HG03025 (cell line): ENCODE measurements around the gene PLEKHA6.
"Not testable (repeated sequence)": the region's sequence is repeated elsewhere in the genome, so short reads cannot be mapped to it uniquely, and the experiment has no call there.

Experiments
- ATAC-seq: cut with Tn5 transposase; IDR thresholded peaks from one replicate; pipeline ENCODE4 v1.9.1; 2021; ENCODE audit warnings: mild to moderate bottlenecking, moderate library complexity; ENCODE audit not compliant: unreplicated experiment, low FRiP score

Gene PLEKHA6

GRCh38 chr1:204338997-204339396, 20.7 kb downstream of the PLEKHA6 start:
- ATAC-seq: no peak

- ATAC-seq: no peak
Observed at GRCh38 chr1:204338360-204338759, 21.4 kb downstream of the PLEKHA6 start.

- ATAC-seq: no peak
Observed at GRCh38 chr1:204337583-204337982, 22.1 kb downstream of the PLEKHA6 start.

- ATAC-seq: no peak
Observed at GRCh38 chr1:204337036-204337429, 22.7 kb downstream of the PLEKHA6 start.

- ATAC-seq: no peak
Observed at GRCh38 chr1:204336421-204337035, 23.2 kb downstream of the PLEKHA6 start.

GRCh38 chr1:204335533-204335932, 24.2 kb downstream of the PLEKHA6 start:
- no peak for ATAC-seq

DNA sequence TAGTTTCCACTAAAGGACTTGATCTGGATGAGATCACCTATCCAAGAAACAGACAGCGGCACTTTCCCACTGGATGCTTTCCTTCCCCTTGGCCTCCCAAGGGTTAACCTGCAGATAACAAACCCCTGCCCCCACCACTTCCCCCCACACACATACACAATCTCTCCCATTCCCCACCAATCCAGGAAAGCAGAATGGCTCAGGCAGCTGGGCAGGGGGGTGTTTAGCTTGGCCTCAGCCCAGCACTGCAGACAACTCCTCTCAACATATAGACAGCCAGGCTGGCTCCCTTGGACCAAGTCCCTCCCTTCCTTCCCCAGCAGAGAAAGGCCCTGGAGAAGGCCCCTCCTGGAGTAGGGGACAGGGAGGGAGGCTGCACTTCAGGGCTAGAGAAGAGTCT, 24.6 kb downstream of the PLEKHA6 start:
- no peak for ATAC-seq

DNA sequence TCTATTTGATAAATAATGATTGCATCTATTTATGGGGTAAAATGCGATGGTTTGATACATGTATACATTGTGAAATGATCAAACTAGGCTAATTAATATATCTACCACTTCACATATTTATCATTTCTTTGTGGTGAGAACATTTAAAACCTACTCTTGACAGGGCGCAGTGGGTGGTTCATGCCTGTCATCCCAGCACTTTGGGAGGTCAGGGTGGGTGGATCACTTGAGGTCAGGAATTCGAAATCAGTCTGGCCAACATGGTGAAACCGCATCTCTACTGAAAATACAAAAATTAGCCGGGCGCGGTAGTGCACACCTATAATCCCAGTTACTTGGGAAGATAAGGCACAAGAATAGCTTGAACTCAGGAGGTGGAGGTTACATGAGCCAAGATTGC, 25.3 kb downstream of the PLEKHA6 start:
- ATAC-seq: no peak

DNA sequence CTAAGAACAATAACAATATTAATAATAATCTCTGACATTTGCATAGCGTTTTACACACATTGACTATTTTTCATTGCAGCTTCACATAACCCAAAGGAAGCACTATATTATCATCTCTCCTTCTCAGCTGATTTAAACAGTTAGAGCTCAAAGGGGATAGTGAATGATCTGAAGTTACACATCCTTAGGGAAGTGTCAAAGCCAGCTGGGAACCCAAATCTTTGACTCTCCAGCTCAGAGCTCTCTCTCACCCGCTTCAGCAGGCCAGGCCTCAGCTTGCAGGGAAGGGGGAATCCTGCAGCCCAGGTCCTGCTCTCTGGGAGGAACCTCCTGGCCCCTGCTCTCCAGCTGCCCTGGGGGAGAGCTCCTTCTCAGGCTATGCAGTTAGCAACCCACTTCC, 26.3 kb downstream of the PLEKHA6 start:
- no peak for ATAC-seq

- ATAC-seq: no peak
Observed at GRCh38 chr1:204331847-204332487, 27.8 kb downstream of the PLEKHA6 start.

- no peak for ATAC-seq
Observed at GRCh38 chr1:204331275-204331674, 28.5 kb downstream of the PLEKHA6 start.

- not testable (repeated sequence) for ATAC-seq
Observed at GRCh38 chr1:204327870-204328269, 31.9 kb downstream of the PLEKHA6 start.

DNA sequence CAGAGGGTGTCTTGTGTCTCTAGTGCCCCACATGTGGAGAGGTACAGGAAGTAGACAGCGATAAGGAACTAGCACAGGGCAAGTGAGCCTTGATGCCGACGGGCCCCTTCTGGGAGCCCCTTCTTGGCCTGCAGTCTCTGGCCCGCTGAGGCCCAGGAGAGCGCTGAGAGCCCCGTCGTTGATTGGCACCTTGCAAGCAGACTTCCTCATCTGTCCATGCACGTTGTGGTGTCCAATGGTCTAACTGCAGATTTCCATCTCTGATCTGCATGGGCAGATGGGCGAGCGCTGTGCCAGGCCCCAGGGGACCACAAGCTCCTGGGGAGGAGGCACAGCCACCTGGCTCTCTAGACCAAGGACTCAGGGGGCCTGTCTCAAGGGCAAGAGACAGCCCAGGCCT, 32.4 kb downstream of the PLEKHA6 start:
- no peak for ATAC-seq

DNA sequence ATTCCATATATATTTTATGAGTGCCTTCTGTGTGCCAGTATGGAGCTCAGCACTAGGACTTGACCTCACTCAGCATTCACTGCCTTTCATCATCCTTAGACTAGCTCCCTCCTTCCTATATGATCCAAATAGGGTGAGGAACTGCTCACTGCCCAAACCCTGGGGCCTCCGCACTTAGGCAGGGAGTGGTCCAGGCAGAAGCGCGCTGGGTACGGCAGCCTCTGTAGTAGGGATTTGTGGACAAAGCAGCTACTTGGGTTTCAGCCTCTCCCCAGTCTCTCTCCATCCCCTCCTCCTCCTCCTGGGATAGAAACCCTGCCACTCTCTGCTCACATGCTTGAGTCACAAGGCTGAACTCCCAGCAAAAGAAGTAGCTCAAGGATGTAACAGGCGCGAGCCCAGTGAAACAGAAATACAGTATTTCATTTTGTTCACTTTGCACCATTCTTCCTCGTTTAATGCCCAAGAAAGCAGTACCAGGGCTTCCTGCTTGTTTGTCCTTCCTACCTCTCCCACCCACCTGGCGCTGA, 32.9 kb downstream of the PLEKHA6 start:
- no peak for ATAC-seq

GRCh38 chr1:204325944-204326343, 33.8 kb downstream of the PLEKHA6 start:
- no peak for ATAC-seq

DNA sequence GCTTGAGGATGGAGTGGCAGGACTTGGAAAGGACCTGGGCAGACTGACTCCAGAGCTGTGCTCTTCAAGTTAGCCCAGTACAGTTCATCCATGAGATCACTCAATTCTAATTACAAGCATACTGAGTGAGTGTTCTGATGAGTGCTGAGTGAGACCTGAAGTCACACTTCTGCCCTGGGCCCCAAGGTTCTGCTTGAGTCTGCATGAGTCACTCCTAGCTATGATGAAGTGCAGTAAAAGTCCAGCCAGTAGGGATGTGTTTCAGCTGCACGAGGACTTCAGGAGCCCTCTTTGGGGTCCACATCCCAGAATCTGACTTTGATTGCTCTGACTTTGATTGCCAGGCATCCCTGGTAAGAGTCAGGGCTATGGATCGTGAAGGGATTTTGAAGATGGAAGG, 35.8 kb downstream of the PLEKHA6 start:
- ATAC-seq: no peak

GRCh38 chr1:204322339-204322868, 37.3 kb downstream of the PLEKHA6 start:
- ATAC-seq: no peak

DNA sequence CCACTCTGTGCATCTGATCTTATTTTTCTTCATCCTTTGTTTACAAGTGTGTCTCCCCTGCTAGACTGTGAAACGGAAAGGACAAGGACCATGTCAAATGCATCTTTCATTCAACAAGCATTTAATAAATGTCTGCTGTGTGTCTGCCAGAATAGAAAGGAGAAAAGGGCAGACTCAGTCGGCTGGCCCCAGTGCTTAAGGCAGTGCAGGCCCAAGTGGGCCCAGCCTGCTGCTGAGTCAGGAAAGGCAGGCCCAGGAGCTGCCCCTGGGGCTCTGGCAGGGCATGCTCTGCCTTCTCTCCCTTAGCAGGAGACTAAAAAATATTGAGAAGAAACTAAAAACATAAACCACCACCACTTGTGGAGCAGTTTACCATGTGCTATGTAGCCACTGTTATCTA, 38.1 kb downstream of the PLEKHA6 start:
- no peak for ATAC-seq

DNA sequence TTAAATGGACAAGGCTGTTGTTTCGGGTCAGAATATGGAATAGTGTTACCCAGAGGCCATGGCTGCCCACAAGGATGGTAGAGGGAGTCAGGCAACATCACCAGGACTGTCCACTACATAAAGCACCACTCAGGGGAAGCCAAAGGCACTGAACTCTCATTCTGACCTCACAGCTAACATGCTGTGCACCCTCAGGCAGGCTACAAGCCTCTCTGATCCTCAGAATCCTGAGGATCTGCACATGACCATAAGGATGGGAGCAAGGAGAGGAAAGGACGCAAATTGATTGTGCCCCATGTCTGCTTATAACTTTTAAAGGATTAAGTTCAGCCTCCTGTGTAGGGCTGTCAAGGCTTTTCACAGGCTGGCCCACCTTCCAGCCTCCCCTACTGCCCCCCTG, 38.7 kb downstream of the PLEKHA6 start:
- ATAC-seq: no peak

DNA sequence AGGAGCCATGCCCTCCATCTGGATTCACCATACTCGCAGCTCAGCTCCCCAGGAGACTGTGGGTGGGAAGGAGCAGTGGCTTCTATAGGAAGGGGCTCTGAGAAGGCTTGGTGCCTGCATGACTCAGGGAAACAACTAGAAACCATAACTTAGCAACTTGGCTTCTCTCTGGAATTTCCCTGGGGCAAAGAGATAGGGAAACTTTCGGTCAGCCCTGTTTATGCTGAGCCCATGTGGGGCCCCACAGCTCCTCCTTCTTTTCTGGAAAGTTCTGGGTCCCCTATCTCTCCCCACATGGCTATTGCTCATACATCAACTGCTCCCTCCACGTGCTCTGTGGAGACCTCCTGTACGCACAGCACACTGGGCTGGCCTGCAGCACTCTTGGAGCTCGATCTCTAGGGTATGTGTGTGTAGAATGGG, 39.3 kb downstream of the PLEKHA6 start:
- no peak for ATAC-seq

GRCh38 chr1:204319462-204319861, 40.3 kb downstream of the PLEKHA6 start:
- no peak for ATAC-seq

GRCh38 chr1:204319027-204319426, 40.7 kb downstream of the PLEKHA6 start:
- ATAC-seq: no peak
